EH (cell line): ENCODE data around the gene COL18A1.

Experiments
- DNase-seq: peaks from one replicate; pipeline ENCODE4 v3.0.0-alpha.2; 2015; ENCODE audit warnings: low read depth

The COL18A1 gene

GRCh38 chr21:45414396-45415187, 9.6 kb downstream of the COL18A1 start:
- no peak for DNase-seq

DNA sequence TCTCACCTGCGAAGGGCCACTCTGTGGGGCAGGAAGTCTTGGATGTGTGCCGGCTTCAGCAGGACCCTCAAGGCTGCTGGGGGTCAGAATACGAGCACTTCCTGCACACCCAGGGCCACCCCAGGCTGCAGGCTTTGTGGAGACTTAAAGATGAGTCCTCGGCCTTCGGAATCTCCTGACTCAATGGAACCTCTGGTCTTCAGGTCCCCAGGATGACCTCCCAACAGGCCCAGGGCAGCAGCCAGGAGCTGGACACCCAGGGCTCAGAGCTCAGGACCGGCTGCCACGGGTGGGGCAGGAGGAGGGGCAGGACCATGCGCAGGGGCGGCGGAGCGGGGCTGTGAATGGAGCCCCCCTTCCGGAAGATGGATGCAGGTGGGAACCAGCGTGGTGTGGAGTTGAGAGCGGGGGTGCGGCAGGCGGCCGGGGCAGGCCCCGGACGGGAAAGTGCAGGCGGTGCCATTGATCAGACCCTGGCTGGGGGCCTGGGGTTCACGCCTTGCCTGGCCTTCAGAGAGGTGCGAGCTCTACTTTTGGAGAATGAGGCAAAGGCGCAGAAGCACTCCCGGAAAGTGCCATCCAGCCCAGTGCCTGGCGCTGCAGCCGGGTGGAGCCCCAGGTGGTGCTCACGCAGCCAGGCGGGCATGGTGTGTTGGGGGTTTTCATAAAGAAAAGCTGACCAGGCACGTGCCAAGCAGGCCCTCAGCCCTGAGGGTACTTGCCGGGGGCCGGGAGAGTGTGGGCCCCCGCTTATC, 10.4 kb downstream of the COL18A1 start:
- no peak for DNase-seq

DNA sequence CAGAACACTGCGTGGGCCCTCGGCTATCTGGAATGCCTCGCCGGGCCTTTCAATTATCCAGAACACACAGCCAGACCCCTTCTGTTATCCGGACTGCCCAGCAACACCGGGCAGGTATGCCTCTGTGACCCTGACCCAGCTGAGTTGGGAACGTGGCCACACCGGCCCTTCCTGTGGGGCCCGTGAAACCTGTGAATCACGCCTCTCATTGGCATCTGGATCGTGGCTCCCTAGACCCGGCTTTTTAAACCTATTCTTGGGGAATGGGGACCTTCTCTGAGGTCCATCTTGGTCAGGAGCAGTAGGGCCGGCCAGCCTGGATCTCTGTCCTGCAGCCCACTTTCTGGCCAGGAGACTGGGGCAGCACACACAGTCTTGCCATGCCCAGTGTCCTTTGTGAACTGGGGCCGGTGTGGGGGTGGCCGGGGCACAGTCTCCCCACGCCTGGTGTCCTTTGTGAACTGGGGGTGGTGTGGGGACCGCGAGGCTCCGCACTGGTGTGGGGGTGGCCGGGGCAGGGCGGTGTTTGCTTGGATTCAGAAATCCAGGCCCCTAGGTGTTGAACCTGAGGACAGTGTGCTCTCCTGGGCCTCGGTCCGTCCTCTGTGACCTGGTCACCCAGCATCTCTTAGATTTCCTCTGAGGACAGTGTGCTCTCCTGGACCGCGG, 11.1 kb downstream of the COL18A1 start:
- DNase-seq, result no peak

DNA sequence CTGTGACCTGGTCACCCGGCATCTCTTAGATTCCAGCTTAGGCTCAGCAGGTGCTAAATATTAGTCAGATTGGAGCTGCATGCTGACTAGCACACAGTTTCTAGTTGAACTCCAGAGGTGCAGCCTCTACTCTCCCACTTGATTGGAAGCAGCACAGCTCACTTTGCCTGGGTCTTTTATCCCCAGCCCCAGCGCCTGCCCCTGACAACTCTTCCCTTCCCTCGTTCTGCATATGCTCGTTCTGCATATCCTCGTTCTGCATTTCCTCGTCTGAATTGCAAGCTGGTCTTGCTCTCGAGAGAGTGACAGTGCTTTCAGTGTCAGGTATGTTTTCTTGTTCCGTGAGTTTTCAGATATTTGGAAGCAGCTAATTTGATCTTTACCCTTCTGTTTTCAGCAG, 11.7 kb downstream of the COL18A1 start:
- no peak for DNase-seq

DNA sequence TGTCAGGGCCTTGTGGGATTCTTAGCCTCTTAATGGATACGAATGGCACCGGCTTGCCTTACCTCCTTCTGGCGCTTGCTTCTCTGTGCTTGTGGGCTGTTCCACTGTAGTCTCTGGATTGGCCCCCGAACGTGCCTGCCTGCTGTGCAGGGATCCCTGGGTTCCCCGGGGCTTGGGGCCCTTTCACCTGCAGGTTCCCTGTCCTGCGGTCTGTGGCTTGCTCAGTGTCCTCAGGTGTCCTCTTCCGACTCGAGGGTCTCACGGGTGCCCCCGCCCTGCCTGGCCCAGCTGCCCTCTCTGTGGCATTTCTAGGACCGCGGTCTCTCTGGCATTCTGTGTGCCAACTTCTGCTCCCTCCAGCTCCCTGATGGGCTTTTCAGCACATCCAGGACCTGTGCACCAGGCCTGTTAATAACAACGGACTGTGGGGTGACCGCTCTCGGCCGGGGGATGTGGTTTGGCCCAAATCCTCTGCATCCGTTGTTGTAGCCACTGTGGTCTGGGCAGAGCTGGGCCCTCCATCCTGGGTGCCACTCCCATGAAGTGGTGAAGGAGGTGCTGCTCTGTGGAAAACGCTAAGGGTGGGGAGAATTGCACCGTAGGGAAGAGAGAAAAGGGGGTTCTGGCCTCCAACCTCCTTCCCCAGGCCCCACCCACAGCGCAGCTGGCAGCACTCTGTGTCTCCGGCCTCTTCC, 12.4 kb downstream of the COL18A1 start:
- no peak for DNase-seq

- DNase-seq, result no peak
Measured at GRCh38 chr21:45417951-45418300, 13.0 kb downstream of the COL18A1 start.

GRCh38 chr21:45418301-45419071, 13.5 kb downstream of the COL18A1 start:
- DNase-seq, result no peak

- no peak for DNase-seq
Measured at GRCh38 chr21:45419162-45419561, 14.2 kb downstream of the COL18A1 start.

DNA sequence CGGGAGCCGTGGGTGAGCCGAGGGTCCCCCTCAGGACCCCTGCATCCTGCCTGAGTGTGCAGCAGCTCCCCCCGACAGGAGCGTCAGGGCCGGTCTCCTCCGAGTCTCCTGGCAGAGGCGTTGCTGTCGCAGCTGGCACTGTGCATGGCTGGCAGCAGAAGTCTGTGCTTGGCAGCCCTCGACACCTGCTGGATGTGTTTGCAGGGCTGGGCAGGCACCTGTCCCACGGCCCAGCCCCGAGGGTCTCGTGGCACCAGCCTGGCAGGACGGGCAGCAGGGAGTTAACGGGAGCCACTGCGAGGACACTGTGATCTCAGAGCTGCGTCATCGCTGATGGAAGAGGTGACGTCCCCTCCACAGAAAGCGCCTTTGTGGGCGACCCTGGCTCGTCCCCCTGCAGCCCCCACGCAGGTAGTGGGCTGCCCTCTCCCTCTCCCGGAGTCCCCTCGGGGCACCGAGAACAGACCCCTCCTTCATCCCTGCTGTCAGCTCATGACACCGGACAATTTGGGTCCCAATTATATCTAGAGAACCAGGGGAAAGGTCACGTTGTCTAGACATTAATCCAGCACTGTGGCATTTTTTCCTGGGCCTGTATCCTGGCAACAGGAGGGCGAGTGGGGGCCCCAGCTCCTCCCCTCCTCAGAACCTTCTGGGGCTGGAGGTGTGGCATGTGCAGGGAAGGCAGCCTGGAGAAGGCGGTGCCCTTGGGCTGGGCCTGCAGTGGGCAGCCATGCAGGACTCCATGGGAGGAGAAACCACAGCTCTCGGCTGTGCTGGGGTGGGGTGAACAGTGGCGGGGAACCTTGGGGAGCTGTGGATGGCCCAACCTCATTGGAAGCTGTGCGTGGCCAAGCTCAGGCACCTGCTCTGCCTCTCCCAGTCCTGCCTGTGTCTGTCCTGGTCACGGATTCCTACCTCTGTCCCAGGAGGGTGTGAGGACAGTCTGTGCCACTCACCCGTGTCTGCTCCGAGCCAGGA, 15.4 kb downstream of the COL18A1 start:
- no peak for DNase-seq

DNA sequence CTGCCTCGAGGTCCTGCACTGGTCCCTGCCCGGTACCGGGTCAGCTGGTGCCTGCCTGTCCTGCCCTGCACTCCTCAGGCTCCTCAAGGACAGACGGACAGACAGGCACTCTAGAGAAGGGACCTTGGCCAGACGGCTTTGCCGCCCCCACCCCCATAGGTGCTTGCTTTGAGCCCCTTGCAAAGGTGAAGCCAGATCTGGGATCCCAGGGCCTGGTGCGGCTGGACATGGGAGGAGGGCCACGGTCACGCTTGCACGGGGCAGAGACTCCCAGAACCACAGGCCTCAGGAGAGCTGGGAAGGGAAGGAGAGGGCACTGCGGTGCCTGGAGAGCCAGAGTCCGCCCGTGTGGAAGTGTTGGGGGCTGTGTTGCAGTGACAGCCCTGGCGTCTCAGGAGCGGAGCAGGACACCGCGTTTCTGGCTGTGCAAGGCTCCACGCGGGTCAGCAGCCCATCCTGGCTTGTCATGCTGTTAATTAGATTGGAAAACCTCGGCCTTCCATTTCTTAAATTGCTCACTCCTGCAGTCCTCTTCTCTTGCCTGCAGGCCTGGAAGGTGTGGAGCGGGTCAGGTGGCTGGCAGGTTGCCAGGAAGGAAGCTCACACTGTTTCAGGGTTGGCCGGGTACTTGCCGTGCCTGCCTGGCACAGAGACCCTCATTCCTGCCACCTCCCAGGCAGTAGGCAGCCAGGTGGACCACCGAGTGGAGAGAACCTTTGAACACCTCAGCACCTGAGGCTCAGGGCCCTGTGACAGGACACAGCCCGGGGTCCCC, 16.3 kb downstream of the COL18A1 start:
- DNase-seq, result no peak

GRCh38 chr21:45421846-45422775, 17.1 kb downstream of the COL18A1 start:
- no peak for DNase-seq

DNA sequence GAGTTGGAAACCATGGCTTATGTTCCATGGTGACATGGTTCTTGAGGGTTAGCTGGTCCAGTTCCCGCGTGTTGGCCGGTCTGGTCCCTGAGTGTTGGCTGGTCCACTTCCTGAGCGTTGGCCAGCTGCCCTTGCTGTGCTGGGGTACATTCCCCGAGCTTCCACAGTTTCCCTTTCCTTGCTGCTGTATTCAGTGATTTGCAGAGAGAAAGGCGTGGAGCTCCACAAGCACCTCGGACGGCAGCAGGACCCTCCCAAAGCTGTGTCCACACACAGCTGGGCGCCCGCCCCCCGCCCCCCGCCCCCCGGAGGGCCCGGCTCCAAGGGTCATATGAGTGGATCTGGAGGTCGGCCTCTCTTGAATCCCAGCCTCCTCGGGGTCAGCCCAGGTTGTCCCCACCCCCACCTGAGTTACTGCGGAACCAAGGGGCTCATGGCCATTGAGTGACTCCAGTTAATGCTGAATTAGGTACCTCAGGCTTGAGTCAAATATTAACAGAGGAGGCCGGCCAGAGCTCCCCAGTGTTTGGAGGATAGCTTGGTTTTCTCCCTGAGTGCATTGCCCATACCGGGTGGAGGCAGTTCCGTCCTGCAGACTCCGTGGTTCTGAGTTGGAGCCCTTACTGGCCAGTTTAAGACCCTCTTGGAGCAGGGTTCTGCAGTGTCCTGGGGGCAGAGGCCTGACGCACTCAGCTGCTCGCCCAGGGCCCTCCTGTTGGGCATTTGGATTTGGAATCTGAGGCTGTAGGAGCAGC, 18.4 kb downstream of the COL18A1 start:
- DNase-seq, result no peak

- no peak for DNase-seq
Measured at GRCh38 chr21:45423968-45424853, 19.2 kb downstream of the COL18A1 start.

DNA sequence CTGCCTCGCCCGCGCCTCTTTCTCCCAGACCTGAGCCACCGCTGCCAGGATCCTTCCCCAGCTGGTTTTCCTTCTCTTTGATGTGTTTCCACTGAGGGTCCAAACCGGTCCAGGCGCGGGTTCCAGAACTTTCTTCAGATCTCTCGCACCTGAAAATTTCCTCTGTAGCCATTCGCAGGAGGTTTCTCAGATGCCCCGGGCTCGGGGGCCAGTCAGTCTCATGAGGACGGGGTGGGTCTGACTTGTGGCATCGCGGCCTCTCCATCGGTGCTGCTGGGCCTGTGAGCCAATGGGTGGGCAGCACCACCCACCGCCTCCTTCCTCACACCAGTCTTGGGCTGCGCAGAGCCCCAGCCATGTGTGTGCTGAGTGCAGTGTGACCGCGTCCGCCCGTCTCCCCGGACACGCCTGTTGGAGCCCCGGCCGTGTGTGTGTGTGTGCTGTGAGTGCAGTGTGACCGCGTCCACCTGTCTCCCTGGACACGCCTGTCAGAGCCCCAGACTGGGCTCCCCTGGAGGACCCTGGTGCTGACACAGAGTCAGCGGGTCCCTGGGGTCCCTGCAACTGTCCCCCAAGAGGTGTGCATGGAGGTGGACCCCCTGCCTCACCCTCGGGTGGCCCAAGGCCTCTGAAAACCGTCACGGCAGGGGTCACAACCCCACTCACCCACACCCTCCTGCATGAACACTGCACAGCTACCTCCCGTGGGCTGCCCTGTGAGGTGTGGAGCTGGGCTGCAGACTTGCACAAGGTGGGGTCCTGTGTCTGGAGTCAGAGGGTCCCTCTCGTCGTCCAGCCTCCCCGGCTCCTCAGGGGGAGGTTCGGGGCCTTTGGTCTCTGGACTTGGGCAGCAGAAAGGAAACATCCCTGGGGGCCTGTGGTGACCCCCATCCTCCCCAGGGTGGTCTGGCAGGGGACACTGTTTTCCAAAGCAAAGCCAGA, 20.2 kb downstream of the COL18A1 start:
- no peak for DNase-seq
